ENCODE measurements around the gene IL10RA. TPM values are rescaled to one million over a fixed set of nuclear protein-coding genes. Genes with fewer than 3 reads are reported as not detected.

Gene IL10RA
- total RNA-seq, 1 donor from 2014 or later, result 0.46 TPM

DNA sequence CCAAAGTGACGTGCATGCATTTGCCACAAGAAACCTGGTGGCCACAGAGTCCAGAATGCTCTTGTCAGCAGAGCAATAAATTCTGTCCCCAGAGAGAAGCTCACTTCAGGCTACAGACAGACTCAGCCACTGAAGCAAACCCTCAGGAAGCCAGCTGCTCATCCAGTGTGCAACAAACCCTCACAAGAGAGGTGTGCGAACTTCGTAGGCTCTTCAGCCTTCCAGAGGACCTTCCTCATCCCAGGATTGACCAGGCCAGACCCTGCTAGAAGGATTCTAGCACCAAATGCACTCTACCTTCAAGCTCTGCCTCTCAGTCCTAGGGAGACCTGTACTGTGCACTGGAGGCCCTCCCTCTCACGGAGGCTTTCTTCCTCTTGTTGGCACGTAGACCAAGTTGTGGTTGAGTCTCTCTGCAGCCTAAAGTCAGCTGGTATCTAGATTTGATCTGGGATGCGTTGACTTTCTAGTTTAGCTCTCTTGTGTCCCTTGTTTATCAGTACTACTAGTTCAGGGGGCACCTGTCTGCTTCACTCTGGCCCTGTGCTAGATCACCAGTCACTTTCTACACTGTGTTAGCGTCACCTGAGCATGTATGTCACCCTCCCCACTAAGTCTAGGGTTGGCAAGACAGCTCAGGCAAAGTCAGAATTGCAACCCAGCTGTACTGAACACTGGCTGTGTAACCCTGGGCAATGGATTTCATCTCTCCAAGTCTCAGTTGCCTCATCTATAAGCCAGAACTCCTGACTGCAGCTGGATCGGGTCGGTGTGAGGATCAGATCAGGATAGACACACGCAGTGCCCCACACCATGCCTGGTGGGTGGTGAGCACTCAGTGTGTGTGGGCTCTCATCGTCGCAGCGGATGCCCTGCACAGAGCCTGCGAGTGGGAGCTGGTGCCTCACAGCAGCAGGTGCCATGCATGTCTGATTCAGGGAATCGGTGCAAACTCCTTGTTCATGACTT, 34.9 kb upstream of the IL10RA start:
- DNase-seq (ENCODE audit: low read depth), result no peak
- no peak for TF ChIP-seq CTCF (conservative IDR thresholded peaks at IDR 0.05; ENCODE audit: low read depth, low read length)
- no peak overlapping the region for H3K4me3 ChIP-seq (ENCODE audit: low read depth, low read length)

DNA sequence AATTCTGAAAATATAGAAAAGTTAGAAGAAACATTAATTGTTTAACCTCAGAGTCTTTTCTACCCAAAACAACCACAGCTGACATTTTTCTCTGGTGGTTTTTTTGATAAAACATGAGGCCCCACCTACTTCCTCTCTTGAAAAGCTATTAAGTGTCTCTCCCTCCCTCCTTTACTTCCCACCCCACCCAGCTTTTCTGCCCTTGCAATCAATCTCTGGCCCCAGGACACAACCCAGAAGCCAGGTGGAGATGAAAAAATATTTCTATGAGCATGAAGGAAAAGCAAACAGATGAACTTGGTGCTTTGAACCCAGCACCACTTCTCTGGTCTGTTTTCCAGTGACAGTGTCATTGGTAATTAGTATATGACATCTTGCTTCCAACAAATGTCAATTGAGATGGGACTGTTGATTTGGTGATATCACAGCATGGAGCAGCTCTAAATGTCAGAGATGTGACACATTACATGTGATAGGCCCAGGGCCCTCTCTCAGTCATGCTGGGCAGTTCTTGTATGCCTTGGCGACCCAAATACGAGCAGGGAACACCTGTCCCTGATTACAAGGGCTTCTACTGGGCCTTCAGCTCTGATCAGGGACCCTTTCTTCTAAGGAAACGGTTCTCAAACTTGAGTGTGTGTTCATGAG, 33.0 kb upstream of the IL10RA start:
- no peak overlapping the region for H3K4me3 ChIP-seq (ENCODE audit: low read depth, low read length)
- no peak for TF ChIP-seq CTCF (conservative IDR thresholded peaks at IDR 0.05; ENCODE audit: low read depth, low read length)
- DNase-seq (ENCODE audit: low read depth), result no peak

GRCh38 chr11:117958949-117959348, 27.2 kb upstream of the IL10RA start:
- no peak for TF ChIP-seq CTCF (conservative IDR thresholded peaks at IDR 0.05; ENCODE audit: low read depth, low read length)
- no peak for DNase-seq (ENCODE audit: low read depth)
- H3K4me3 ChIP-seq (ENCODE audit: low read depth, low read length), result no peak overlapping the region

DNA sequence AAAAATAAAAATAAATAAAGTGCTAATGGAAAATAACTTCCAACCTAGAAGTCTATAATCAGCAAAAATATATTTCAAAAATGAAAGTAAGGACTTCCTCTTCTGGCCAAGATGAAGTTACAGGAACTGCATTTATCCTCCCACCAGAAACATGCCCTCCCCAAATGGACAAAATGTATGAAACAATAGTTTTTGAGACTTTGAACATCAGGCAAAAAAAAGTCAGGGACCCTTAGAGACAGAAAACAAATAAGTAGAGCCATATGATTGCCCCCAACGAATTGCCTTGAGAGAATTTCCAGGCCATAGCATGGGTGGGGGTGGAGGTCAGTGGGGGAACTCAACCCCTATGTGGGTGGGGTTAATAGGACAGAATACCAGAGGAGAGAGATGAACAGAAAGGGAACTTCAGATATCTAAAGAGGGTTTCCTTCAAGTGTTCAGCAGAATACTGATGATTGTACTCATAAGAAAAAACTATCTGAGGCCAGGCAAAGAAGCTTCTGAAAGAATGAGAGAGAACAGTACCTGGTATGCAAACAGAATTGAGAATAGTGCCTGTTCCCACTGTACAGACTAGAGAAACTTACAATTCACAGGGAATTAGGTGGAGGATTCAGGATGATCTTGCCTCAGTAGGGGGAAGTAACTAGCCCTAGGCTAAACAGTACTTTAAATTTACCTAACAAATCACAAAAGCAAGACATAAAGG, 26.6 kb upstream of the IL10RA start:
- no peak for TF ChIP-seq CTCF (conservative IDR thresholded peaks at IDR 0.05; ENCODE audit: low read depth, low read length)
- H3K4me3 ChIP-seq (ENCODE audit: low read depth, low read length), result no peak overlapping the region
- DNase-seq (ENCODE audit: low read depth), result no peak

DNA sequence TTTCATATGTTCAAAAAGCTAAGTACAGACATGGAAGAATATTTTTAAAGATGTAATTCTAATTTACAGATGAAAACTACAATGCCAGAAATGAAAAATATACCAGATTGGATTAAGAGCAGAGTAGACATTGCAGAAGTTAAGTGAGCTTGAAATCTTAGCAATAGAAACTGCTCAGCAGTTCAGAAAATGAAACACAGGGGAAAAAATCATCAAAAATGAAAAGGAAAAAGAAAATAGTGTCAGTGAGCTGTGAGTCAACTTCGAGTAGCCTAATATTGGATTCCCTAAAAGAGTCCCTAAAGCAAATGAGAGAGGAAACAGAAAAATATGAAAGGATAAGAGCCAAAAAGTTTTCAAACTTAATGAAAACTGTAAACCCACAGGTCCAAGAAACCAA, 25.8 kb upstream of the IL10RA start:
- no peak for DNase-seq (ENCODE audit: low read depth)
- no peak for TF ChIP-seq CTCF (conservative IDR thresholded peaks at IDR 0.05; ENCODE audit: low read depth, low read length)
- H3K4me3 ChIP-seq (ENCODE audit: low read depth, low read length), result no peak overlapping the region

DNA sequence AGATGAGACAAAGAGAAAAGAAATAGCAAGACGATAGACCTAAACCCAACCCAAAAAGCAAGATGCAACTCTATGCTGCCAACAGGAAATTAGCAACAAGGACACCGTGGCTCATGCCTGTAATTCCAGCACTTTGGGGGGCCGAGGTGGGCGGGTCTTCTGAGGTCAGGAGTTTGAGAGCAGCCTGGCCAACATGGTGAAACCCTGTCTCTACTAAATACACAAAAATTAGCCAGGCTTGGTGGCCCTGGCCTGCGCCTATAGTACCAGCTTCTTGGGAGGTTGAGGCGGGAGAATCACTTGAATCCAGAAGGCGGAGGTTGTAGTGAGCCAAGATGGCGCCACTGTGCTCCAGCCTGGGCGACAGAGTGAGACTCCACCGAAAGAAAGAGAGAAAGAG, 24.3 kb upstream of the IL10RA start:
- TF ChIP-seq CTCF (conservative IDR thresholded peaks at IDR 0.05; ENCODE audit: low read depth, low read length), result no peak
- no peak overlapping the region for H3K4me3 ChIP-seq (ENCODE audit: low read depth, low read length)
- DNase-seq (ENCODE audit: low read depth), result no peak

Measured in epithelial cell of proximal tubule (primary cell).